ENCODE results near the gene TUBA8.
A peak's percentile ranks its signal among the peaks of the same experiment; 100 is the strongest.

- TF ChIP-seq POLR2A (IDR thresholded peaks at IDR 0.05) (no peak), POLR2AphosphoS5 (IDR thresholded peaks at IDR 0.05) (peak; percentile 64), CTCF (IDR thresholded peaks at IDR 0.05) (peak; percentile 52 to 88 (median 60))
These were observed 46.5 kb downstream of the TUBA8 start for GRCh38 chr22:18156878-18157713.

Measured in gastroesophageal sphincter (tissue), 3 donors.